Suprapubic skin (tissue), 4 donors: ENCODE measurements around the gene AFF1.

Experiments used
- EP300 ChIP-seq: sonication (generic); formaldehyde crosslinking; IDR thresholded peaks from one replicate; pipeline ENCODE4 v1.6.1; 2017; ENCODE audit warnings: antibody characterized with exemption
- POLR2A ChIP-seq, 2 donors: fragments of 450-650 bp; IDR thresholded peaks; one replicate each; pipeline ENCODE4 v1.6.1; 2017; ENCODE audit warnings: antibody characterized with exemption in 2 of 2, mild to moderate bottlenecking in 2 of 2, moderate library complexity in 2 of 2
- POLR2AphosphoS5 ChIP-seq, 3 donors: sonication (generic); formaldehyde crosslinking; IDR thresholded peaks; one replicate each; pipeline ENCODE4 v1.6.1; 2017; ENCODE audit warnings: antibody characterized with exemption in 3 of 3
- TF ChIP-seq, protein P1 (sequence below), 2 donors: fragments of 200-600 bp in 1 of 2; fragments of 450-650 bp in 1 of 2; sonication (generic) in 1 of 2; IDR thresholded peaks; one replicate each; pipeline ENCODE4 v1.5.1; 2016 to 2019; ENCODE audit warnings: antibody characterized with exemption in 2 of 2, mild to moderate bottlenecking in 1 of 2, moderate library complexity in 1 of 2

DNA sequence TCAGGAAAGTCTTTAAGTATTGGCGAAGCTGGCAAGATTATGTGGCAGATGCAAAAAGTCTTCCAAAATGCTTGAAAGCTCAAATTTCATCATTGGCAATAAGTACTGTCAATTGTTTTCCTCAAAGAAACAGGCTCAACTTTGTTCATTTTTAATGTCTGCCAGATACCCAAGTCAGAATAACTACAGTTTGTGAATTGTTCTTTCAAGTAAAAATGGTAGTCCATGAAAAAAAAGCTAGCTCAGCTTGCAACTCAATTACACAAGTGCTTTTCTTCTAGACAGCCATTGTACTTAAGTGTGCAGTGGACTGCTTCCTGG, 70.5 kb downstream of the AFF1 start:
- TF ChIP-seq, protein P1, sequence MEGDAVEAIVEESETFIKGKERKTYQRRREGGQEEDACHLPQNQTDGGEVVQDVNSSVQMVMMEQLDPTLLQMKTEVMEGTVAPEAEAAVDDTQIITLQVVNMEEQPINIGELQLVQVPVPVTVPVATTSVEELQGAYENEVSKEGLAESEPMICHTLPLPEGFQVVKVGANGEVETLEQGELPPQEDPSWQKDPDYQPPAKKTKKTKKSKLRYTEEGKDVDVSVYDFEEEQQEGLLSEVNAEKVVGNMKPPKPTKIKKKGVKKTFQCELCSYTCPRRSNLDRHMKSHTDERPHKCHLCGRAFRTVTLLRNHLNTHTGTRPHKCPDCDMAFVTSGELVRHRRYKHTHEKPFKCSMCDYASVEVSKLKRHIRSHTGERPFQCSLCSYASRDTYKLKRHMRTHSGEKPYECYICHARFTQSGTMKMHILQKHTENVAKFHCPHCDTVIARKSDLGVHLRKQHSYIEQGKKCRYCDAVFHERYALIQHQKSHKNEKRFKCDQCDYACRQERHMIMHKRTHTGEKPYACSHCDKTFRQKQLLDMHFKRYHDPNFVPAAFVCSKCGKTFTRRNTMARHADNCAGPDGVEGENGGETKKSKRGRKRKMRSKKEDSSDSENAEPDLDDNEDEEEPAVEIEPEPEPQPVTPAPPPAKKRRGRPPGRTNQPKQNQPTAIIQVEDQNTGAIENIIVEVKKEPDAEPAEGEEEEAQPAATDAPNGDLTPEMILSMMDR (IDR thresholded peaks at IDR 0.05): no peak
- TF ChIP-seq POLR2A (IDR thresholded peaks at IDR 0.05) (no peak), POLR2AphosphoS5 (IDR thresholded peaks at IDR 0.05) (no peak), EP300 (no peak)
